Muscle layer of colon (tissue), 2 donors: Measurements from ENCODE around the gene STIM1.

ENCODE experiments used
- H3K27ac ChIP-seq: one replicate; pipeline ENCODE4 v1.7.0; 2013; ENCODE audit warnings: low read depth, mild to moderate bottlenecking, low read length, moderate library complexity
- H3K27me3 ChIP-seq, 2 donors: one replicate each; pipeline ENCODE4 v1.7.0; 2013; ENCODE audit warnings: low read length in 2 of 2, mild to moderate bottlenecking in 2 of 2; ENCODE audit not compliant: insufficient read depth in 2 of 2, control insufficient read depth in 1 of 2
- H3K36me3 ChIP-seq: one replicate; pipeline ENCODE4 v1.7.0; 2013; ENCODE audit warnings: mild to moderate bottlenecking, low read length; ENCODE audit not compliant: insufficient read depth
- H3K4me1 ChIP-seq: one replicate; pipeline ENCODE4 v1.7.0; 2013; ENCODE audit warnings: mild to moderate bottlenecking, low read length; ENCODE audit not compliant: insufficient read depth
- H3K4me3 ChIP-seq, 2 donors: one replicate each; pipeline ENCODE4 v1.7.0; 2013; ENCODE audit warnings: low read length in 2 of 2, low read depth in 1 of 2, mild to moderate bottlenecking in 1 of 2, moderate library complexity in 1 of 2
- H3K9ac ChIP-seq: one replicate; pipeline ENCODE4 v1.7.0; 2013; ENCODE audit warnings: low read length
- H3K9me3 ChIP-seq: one replicate; pipeline ENCODE4 v1.7.0; 2013; ENCODE audit warnings: mild to moderate bottlenecking, low read length
- donor health status: abdominal sarcoma.
- donor health status: Adenocarcinoma of cecum.

The STIM1 gene

DNA sequence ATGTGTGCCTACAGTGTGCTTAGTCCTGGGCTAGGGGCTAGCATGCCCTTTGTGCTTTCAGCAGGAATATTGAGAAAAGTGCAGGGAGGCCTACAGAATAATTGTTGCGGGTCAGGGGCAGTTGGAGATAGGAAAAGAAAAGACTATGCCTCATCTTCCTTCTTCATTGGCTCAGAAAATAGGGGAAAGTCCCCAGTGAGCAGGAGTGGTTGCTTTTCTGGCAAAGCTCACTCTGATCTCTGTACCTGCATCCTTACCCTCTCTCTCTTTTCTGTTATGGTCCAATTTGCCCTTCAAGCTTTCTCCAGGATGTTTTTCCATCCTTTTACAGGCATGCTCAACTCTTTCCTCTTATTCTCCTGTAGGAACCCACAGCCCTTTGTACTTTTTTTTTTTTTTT, 209.6 kb downstream of the STIM1 start:
- peaks cover 9% of the 10 kb centered on the region for H3K36me3 ChIP-seq
- no peak overlapping the region for H3K9ac ChIP-seq
- H3K4me1 ChIP-seq = peaks cover 27% of the 10 kb centered on the region
- H3K27me3 ChIP-seq = no peaks in the 10 kb centered on the region
- H3K4me3 ChIP-seq = no peak overlapping the region
- no peaks in the 10 kb centered on the region for H3K9me3 ChIP-seq
- H3K27ac ChIP-seq = peak overlapping the region; percentile 28

DNA sequence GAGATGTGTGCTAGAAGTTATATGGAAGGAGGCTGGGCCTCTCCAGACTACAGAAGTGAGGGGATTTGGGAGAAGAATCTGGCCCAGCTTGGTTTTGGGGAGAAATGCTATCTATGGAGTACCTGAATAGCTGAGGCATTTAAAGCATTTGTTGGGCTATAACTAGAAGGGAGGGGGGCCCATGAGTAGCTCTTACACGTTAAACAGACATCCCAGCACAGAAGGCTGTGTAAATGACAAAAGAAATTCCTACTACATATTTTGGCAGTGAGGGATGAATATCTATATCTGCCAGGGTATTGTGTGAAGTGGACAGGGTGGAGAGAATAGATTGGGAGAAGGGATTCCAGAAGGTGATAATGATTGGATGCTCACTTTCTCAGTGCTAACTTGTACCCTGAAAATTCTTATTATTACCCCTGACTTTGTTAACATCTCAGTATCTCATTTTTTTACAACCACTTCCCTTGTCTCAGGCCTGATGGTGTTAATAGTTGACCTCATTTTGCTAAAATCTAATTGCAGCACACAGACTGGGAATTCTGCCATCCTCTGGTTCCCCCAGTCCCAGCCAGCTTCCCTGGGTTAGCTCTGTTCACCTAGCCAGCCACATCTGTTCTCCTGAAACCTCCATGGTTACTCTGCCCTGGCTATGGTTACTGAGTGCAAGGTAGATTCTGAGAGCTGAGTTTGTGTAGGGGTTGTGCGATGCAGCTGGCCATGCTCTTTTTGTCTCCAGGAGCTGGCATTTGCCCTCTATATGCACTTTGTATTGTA, 210.3 kb downstream of the STIM1 start:
- Histone ChIP-seq H3K4me1 (peaks cover 26% of the 10 kb centered on the region), H3K27me3 (no peaks in the 10 kb centered on the region), H3K9me3 (no peaks in the 10 kb centered on the region), H3K9ac (no peak overlapping the region), H3K36me3 (peaks cover 4% of the 10 kb centered on the region), H3K27ac (peak overlapping the region; percentile 28), H3K4me3 (no peak overlapping the region)

- Histone ChIP-seq H3K27ac (no peak overlapping the region), H3K36me3 (no peaks in the 10 kb centered on the region), H3K9ac (no peak overlapping the region), H3K4me1 (peaks cover 27% of the 10 kb centered on the region), H3K9me3 (no peaks in the 10 kb centered on the region), H3K27me3 (no peaks in the 10 kb centered on the region), H3K4me3 (no peak overlapping the region)
Observed at GRCh38 chr11:4066910-4067309, 211.4 kb downstream of the STIM1 start.

DNA sequence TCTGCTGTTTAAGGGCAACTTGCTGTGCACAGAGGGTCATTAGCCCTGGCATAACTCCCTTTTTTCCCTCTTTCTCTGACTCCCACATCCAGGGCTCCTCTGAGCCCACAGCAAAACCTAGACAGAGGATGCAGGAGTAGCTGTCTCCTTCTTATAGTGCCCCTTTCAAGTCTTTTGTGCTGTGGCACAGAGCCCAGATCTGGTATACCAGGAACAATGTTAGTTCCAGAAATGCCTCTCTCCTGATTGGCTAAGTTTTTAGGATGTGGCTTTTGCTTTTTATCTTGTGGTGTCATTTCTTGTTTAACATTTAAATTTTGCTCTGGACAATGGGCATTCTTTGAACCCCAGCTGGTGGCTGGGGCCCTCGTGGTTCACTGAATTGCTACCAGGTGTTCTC, 213.5 kb downstream of the STIM1 start:
- peaks cover 34% of the 10 kb centered on the region for H3K4me1 ChIP-seq
- H3K27me3 ChIP-seq = no peaks in the 10 kb centered on the region
- no peak overlapping the region for H3K27ac ChIP-seq
- H3K9ac ChIP-seq = no peak overlapping the region
- H3K4me3 ChIP-seq = no peak overlapping the region
- no peaks in the 10 kb centered on the region for H3K9me3 ChIP-seq
- H3K36me3 ChIP-seq = peaks cover 4% of the 10 kb centered on the region

GRCh38 chr11:4071325-4071724, 215.9 kb downstream of the STIM1 start:
- H3K9ac ChIP-seq = no peak overlapping the region
- H3K27ac ChIP-seq = no peak overlapping the region
- no peaks in the 10 kb centered on the region for H3K9me3 ChIP-seq
- peaks cover 15% of the 10 kb centered on the region for H3K4me1 ChIP-seq
- H3K4me3 ChIP-seq = no peak overlapping the region
- H3K36me3 ChIP-seq = peaks cover 4% of the 10 kb centered on the region
- H3K27me3 ChIP-seq = no peaks in the 10 kb centered on the region

DNA sequence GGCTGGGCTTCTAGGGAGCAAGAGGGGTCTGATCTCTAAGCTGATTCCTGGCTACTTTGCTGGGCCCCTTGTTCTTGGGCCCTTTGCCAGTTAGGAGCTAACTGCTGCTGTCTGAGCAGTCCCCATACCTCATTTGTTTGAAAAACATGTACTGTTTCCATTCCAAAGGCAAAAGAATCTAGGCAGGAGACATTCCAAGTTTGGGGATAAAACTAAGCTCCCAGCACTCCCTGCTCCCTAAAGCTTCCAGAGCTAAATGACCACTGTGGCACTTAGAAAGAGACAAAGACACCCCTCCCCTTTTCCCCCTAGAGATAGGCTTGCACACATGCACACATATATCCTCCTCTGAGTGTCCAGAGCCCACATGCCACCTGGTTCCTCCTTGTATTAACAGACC, 216.4 kb downstream of the STIM1 start:
- H3K27ac ChIP-seq = no peak overlapping the region

DNA sequence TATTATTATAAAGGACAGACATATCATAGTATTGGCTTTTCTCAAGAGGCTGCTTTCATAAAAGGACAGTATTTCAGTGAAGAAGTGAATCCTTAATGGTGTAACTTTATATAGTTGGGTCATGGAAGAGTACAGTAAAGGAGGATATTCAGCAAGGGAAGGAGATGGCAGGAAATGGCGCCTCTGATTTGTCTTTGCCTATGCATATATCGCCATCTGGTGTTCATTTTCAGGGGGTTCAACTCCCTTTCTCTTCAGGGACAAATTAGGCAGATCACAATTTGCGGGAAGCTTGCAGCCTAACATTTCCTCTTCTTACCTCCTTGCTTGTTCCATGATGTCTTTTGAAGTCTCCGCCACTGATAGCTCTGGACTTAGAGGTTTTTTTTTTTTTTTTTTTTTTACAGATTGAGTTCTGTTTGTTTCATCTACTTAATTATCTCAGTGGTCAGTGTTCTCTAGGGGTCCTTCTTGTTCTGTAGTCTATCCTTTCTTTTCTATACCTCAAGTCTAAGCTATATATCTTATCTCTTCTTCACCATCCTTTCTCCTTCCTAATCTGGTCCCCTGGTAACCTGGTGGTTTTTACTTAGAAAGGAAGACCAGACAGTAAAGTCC, 217.3 kb downstream of the STIM1 start:
- no peak overlapping the region for H3K4me3 ChIP-seq
- no peak overlapping the region for H3K27ac ChIP-seq
- peaks cover 4% of the 10 kb centered on the region for H3K36me3 ChIP-seq
- H3K9me3 ChIP-seq = no peaks in the 10 kb centered on the region
- no peaks in the 10 kb centered on the region for H3K27me3 ChIP-seq
- peaks cover 12% of the 10 kb centered on the region for H3K4me1 ChIP-seq
- H3K9ac ChIP-seq = no peak overlapping the region

More for the DNA sequence above, 216.4 kb downstream of the STIM1 start:
- peaks cover 12% of the 10 kb centered on the region for H3K4me1 ChIP-seq
- H3K27me3 ChIP-seq = no peaks in the 10 kb centered on the region
- H3K4me3 ChIP-seq = no peak overlapping the region
- H3K9ac ChIP-seq = no peak overlapping the region
- H3K36me3 ChIP-seq = peaks cover 4% of the 10 kb centered on the region
- H3K9me3 ChIP-seq = no peaks in the 10 kb centered on the region

DNA sequence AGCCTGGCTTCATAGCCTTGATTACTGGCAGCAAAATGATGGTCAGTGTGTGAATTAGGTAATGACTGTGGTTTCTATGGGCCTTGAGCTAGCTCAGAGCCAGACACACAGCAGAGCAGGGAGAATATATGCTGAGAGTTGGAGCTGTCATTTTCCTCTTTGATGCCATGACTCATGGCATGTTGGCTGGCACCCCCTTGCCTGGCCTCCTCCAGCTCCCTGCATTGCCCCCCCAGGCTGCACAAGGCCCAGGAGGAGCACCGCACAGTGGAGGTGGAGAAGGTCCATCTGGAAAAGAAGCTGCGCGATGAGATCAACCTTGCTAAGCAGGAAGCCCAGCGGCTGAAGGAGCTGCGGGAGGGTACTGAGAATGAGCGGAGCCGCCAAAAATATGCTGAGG, 218.8 kb downstream of the STIM1 start:
- H3K36me3 ChIP-seq = peaks cover 4% of the 10 kb centered on the region
- H3K9me3 ChIP-seq = no peaks in the 10 kb centered on the region
- H3K27ac ChIP-seq = no peak overlapping the region

DNA sequence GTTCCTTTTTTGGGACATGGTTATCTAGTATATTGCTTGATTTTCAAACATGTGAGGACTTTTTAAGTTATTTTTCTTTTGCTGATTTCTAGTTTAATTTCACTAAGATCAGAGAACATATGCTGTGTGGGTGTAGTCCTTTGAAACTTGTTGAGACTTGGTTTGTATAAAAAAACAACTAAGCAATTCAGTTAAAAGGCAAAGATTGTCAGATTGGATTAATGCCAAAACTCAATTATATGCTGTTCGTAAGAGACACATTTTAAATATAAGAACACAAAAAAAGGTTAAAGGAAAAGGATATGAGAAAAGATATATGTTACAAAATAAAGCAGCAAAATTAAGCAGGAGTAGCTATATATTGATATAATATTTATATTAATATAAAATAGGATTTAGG, 221.3 kb downstream of the STIM1 start:
- Histone ChIP-seq H3K36me3 (peaks cover 9% of the 10 kb centered on the region), H3K9me3 (no peaks in the 10 kb centered on the region), H3K4me1 (peaks cover 8% of the 10 kb centered on the region)

More for the DNA sequence above, 218.8 kb downstream of the STIM1 start:
- no peaks in the 10 kb centered on the region for H3K27me3 ChIP-seq
- no peak overlapping the region for H3K4me3 ChIP-seq
- peaks cover 12% of the 10 kb centered on the region for H3K4me1 ChIP-seq
- H3K9ac ChIP-seq = no peak overlapping the region

GRCh38 chr11:4083198-4083597, 227.7 kb downstream of the STIM1 start:
- H3K9ac ChIP-seq = no peak overlapping the region
- H3K27me3 ChIP-seq = no peaks in the 10 kb centered on the region
- H3K4me3 ChIP-seq = no peak overlapping the region
- H3K36me3 ChIP-seq = peaks cover 48% of the 10 kb centered on the region
- H3K4me1 ChIP-seq = no peaks in the 10 kb centered on the region
- H3K27ac ChIP-seq = no peak overlapping the region
- H3K9me3 ChIP-seq = no peaks in the 10 kb centered on the region

More for the DNA sequence above, 221.3 kb downstream of the STIM1 start:
- Histone ChIP-seq H3K9ac (no peak overlapping the region), H3K27me3 (no peaks in the 10 kb centered on the region), H3K4me3 (no peak overlapping the region), H3K27ac (no peak overlapping the region)

DNA sequence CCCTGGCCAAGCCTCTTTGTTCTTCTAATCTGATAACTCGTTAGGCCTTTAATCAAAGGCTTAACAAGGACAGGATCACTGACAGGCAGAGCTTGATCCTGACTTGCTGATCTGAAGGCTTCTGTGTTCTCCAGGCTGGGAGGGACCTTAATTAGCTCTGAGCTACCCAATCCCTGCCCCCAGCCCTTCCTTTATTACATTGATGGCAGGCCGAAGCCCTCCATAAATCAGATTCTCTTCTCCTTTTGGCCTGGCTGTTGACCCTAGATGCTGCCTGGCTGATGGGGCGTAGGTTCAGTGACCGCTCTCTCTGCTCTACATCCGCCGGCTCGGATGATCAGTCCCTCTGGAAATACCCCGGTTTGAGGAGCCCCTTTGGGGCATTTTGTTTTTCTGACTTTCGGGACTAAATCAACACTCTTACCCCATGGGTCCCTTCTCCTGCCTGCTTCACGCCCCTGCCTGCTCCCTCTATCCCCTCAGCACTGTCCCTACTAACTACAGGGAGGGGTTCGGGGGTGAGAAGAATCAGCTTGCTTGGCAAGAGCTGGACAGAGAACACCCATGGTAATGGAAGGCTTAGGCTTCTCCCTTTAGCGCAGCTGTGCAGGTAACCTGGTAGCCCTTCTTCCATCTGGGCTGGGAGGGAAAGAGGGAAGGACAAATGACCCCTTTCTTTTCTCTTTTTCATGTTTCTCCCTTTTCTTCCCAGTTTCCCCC, 229.1 kb downstream of the STIM1 start:
- H3K36me3 ChIP-seq = peaks cover 48% of the 10 kb centered on the region

More for the DNA sequence above, 229.1 kb downstream of the STIM1 start:
- Histone ChIP-seq H3K27me3 (no peaks in the 10 kb centered on the region), H3K9ac (no peak overlapping the region), H3K4me3 (no peak overlapping the region), H3K27ac (no peak overlapping the region), H3K4me1 (no peaks in the 10 kb centered on the region), H3K9me3 (no peaks in the 10 kb centered on the region)
